OCI-LY1 (cell line): ENCODE results near the gene KLHL40.

Experiments used
- H2AFZ ChIP-seq: fragments of 200-600 bp; sonication (generic), shearing (Covaris generic); 2 replicates; pipeline ENCODE4 v1.6.0; 2014; ENCODE audit warnings: antibody characterized with exemption, mild to moderate bottlenecking, low read length
- H3F3A ChIP-seq: fragments of 200-600 bp; sonication (generic), shearing (Covaris generic); 2 replicates; pipeline ENCODE4 v1.6.0; 2014; ENCODE audit warnings: mild to moderate bottlenecking, antibody characterized with exemption, low read length, moderate library complexity; ENCODE audit not compliant: insufficient read depth
- H3K27ac ChIP-seq: fragments of 200-600 bp; sonication (generic); 2 replicates; pipeline ENCODE4 v1.5.1; 2014; ENCODE audit warnings: low read length, mixed run types, mild to moderate bottlenecking, low read depth; ENCODE audit not compliant: poor library complexity, severe bottlenecking
- H3K27me3 ChIP-seq: fragments of 200-600 bp; sonication (generic); 2 replicates; pipeline ENCODE4 v1.6.0; 2014; ENCODE audit warnings: antibody characterized with exemption, mild to moderate bottlenecking, low read length, moderate library complexity; ENCODE audit not compliant: insufficient read depth
- H3K36me3 ChIP-seq: fragments of 200-600 bp; sonication (generic); 2 replicates; pipeline ENCODE4 v1.6.1; 2014; ENCODE audit warnings: mild to moderate bottlenecking, antibody characterized with exemption, low read length, moderate library complexity, mixed read lengths; ENCODE audit not compliant: insufficient read depth
- H3K4me1 ChIP-seq: fragments of 200-600 bp; sonication (generic); 2 replicates; pipeline ENCODE4 v1.5.1; 2014; ENCODE audit warnings: mild to moderate bottlenecking, low read length, moderate library complexity; ENCODE audit not compliant: insufficient read depth, severe bottlenecking
- H3K4me2 ChIP-seq: fragments of 200-600 bp; sonication (generic), shearing (Covaris generic); 2 replicates; pipeline ENCODE4 v1.6.1; 2014; ENCODE audit warnings: low read length
- H3K4me3 ChIP-seq: fragments of 200-600 bp; sonication (generic); 2 replicates; pipeline ENCODE4 v1.5.1; 2014; ENCODE audit warnings: low read length, low read depth, mild to moderate bottlenecking, mixed read lengths; ENCODE audit not compliant: poor library complexity, severe bottlenecking
- H3K79me2 ChIP-seq: fragments of 200-600 bp; shearing (Covaris generic); 2 replicates; pipeline ENCODE4 v1.6.1; 2016; ENCODE audit warnings: mixed run types, low read length, mixed read lengths; ENCODE audit not compliant: insufficient read depth
- H3K9ac ChIP-seq: fragments of 200-600 bp; sonication (generic), shearing (Covaris generic); 2 replicates; pipeline ENCODE4 v1.6.1; 2014; ENCODE audit warnings: mild to moderate bottlenecking, low read length, mixed read lengths
- H3K9me2 ChIP-seq: fragments of 200-600 bp; sonication (generic), shearing (Covaris generic); 2 replicates; pipeline ENCODE4 v1.6.1; 2014; ENCODE audit warnings: low read depth, mild to moderate bottlenecking, low read length, mixed read lengths
- H3K9me3 ChIP-seq: fragments of 200-600 bp; shearing (Covaris generic); 2 replicates; pipeline ENCODE4 v1.6.1; 2014; ENCODE audit warnings: low read length, mixed read lengths
- H4K20me1 ChIP-seq: fragments of 200-600 bp; sonication (generic), shearing (Covaris generic); 2 replicates; pipeline ENCODE4 v1.6.0; 2016; ENCODE audit warnings: mild to moderate bottlenecking, low read length; ENCODE audit not compliant: insufficient read depth
- EZH2 ChIP-seq: fragments of 200-600 bp; sonication (generic), shearing (Covaris generic); IDR thresholded peaks from 2 replicates; pipeline ENCODE4 v1.8.0; 2017; ENCODE audit warnings: borderline replicate concordance, mixed run types, mild to moderate bottlenecking, antibody characterized with exemption, low read length, moderate library complexity, mixed read lengths
- TF ChIP-seq, protein P1 (sequence below): fragments of 200-600 bp; sonication (generic), shearing (Covaris generic); IDR thresholded peaks from 2 replicates; pipeline ENCODE4 v1.5.1; 2017; ENCODE audit warnings: mild to moderate bottlenecking, antibody characterized with exemption, low read length, moderate library complexity, mixed read lengths

KLHL40 gene

GRCh38 chr3:42639192-42639591 is 46.1 kb upstream of the KLHL40 start:
- Histone ChIP-seq H3K4me2 (no peak overlapping the region), H3K9me2 (no peaks in the 10 kb centered on the region), H4K20me1 (no peaks in the 10 kb centered on the region), H3K9ac (no peak overlapping the region), H3K4me3 (no peak overlapping the region), H2AFZ (no peak overlapping the region), H3K79me2 (no peaks in the 10 kb centered on the region), H3K27me3 (no peaks in the 10 kb centered on the region), H3K4me1 (no peaks in the 10 kb centered on the region), H3K9me3 (no peaks in the 10 kb centered on the region), H3F3A (no peaks in the 10 kb centered on the region; the same call in 1 of the 2 replicates), H3K36me3 (peaks cover 95% of the 10 kb centered on the region), H3K27ac (no peak overlapping the region)
- TF ChIP-seq, protein P1, sequence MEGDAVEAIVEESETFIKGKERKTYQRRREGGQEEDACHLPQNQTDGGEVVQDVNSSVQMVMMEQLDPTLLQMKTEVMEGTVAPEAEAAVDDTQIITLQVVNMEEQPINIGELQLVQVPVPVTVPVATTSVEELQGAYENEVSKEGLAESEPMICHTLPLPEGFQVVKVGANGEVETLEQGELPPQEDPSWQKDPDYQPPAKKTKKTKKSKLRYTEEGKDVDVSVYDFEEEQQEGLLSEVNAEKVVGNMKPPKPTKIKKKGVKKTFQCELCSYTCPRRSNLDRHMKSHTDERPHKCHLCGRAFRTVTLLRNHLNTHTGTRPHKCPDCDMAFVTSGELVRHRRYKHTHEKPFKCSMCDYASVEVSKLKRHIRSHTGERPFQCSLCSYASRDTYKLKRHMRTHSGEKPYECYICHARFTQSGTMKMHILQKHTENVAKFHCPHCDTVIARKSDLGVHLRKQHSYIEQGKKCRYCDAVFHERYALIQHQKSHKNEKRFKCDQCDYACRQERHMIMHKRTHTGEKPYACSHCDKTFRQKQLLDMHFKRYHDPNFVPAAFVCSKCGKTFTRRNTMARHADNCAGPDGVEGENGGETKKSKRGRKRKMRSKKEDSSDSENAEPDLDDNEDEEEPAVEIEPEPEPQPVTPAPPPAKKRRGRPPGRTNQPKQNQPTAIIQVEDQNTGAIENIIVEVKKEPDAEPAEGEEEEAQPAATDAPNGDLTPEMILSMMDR: no peak
- TF ChIP-seq EZH2: no peak

DNA sequence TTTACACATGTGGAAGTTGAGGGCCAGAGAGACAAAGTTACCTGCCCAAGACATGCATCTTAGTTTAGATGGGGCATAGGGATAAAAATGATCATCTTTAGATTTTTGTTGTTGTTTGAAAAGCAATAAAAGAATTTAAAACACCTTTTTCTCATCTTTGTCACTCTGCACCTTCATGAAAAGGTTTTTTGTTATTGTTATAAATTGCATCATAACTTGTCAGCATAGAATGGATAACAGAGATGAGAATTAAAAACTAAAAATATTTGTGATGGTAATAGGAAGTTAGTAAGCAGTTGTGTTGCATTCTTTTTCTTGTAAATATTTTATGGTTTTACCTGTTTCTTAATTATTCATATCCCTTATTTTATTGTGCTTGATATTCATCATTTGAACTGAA is 45.2 kb upstream of the KLHL40 start:
- H3K4me3 ChIP-seq: no peak overlapping the region
- H3K9me3 ChIP-seq: no peaks in the 10 kb centered on the region
- H3K9ac ChIP-seq: no peak overlapping the region
- no peak overlapping the region for H2AFZ ChIP-seq
- H3K27ac ChIP-seq: no peak overlapping the region
- no peaks in the 10 kb centered on the region for H3F3A ChIP-seq
- no peaks in the 10 kb centered on the region for H4K20me1 ChIP-seq
- H3K9me2 ChIP-seq: no peaks in the 10 kb centered on the region
- H3K4me2 ChIP-seq: no peak overlapping the region
- no peak for TF ChIP-seq EZH2
- TF ChIP-seq, protein P1: no peak
- no peaks in the 10 kb centered on the region for H3K27me3 ChIP-seq
- H3K4me1 ChIP-seq: no peaks in the 10 kb centered on the region
- peaks cover 94% of the 10 kb centered on the region for H3K36me3 ChIP-seq
- no peaks in the 10 kb centered on the region for H3K79me2 ChIP-seq

DNA sequence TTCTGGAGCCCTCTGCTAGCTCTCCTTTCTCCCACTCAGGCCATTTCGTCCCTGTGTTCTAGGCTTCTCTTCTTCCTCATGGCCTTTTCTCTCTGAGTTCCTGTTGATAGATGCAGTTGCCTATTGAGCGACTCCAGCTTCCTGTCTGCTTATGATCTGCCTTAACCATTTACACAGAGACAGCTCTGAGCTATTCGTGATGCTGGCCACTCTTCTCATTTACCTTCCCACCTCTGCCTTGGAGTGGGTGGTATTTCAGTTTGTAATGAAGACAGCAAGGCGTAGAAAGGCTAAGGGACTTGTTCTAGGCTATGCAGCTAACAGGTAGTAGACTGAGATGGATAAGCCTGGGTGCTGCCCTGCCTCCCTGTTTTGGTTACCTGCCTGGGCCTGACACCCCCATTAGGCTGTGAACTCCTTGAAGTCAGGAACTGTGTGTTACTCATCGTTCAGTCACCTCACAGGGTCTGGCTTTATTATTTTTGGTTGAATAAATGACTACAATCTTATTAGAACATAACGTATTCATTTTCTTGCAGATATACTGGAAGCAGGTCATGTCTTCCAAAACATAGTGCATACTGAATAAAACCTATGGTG is 44.5 kb upstream of the KLHL40 start:
- H3K27ac ChIP-seq: no peak overlapping the region
- H2AFZ ChIP-seq: no peak overlapping the region
- H3F3A ChIP-seq: no peaks in the 10 kb centered on the region
- H3K4me1 ChIP-seq: no peaks in the 10 kb centered on the region
- H3K9ac ChIP-seq: no peak overlapping the region
- H4K20me1 ChIP-seq: no peaks in the 10 kb centered on the region
- H3K4me2 ChIP-seq: no peak overlapping the region
- H3K9me2 ChIP-seq: no peaks in the 10 kb centered on the region
- TF ChIP-seq, protein P1: no peak
- no peak for TF ChIP-seq EZH2
- H3K36me3 ChIP-seq: peaks cover 94% of the 10 kb centered on the region
- H3K9me3 ChIP-seq: no peaks in the 10 kb centered on the region
- H3K4me3 ChIP-seq: no peak overlapping the region
- no peaks in the 10 kb centered on the region for H3K27me3 ChIP-seq
- H3K79me2 ChIP-seq: no peaks in the 10 kb centered on the region
